Activated naive CD4-positive, alpha-beta T cell treated with anti-CD3 and anti-CD28 coated beads, Interleukin-2, amount 50 U/mL, for 24 hours (primary cell): ENCODE measurements around the gene CD226.
"Not testable (repeated sequence)": the region's sequence is repeated elsewhere in the genome, so short reads cannot be mapped to it uniquely, and the experiment has no call there.

ENCODE experiments used
- H3K27ac Mint-ChIP-seq: one replicate; pipeline ENCODE4 v1.8.0; 2021; ENCODE audit warnings: mild to moderate bottlenecking, mixed read lengths
- H3K27me3 Mint-ChIP-seq: one replicate; pipeline ENCODE4 v1.8.0; 2021; ENCODE audit warnings: mixed read lengths
- H3K36me3 Mint-ChIP-seq: one replicate; pipeline ENCODE4 v1.8.0; 2021; ENCODE audit warnings: mixed read lengths
- H3K4me1 Mint-ChIP-seq: one replicate; pipeline ENCODE4 v1.8.0; 2021; ENCODE audit warnings: mixed read lengths
- H3K4me3 Mint-ChIP-seq: one replicate; pipeline ENCODE4 v1.8.0; 2021; ENCODE audit warnings: mild to moderate bottlenecking, mixed read lengths
- H3K9me3 Mint-ChIP-seq: one replicate; pipeline ENCODE4 v1.8.0; 2021; ENCODE audit warnings: mixed read lengths

Gene CD226

GRCh38 chr18:69945220-69946114 is 2.2 kb downstream of the CD226 start:
- H3K36me3 Mint-ChIP-seq: peaks cover 36% of the 10 kb centered on the region
- H3K27ac Mint-ChIP-seq: peak overlapping the region; percentile 83
- H3K9me3 Mint-ChIP-seq: peaks cover 5% of the 10 kb centered on the region
- H3K4me3 Mint-ChIP-seq: no peak overlapping the region
- H3K4me1 Mint-ChIP-seq: no peaks in the 10 kb centered on the region
- no peaks in the 10 kb centered on the region for H3K27me3 Mint-ChIP-seq

GRCh38 chr18:69944436-69944835 is 3.2 kb downstream of the CD226 start:
- peaks cover 15% of the 10 kb centered on the region for H3K9me3 Mint-ChIP-seq
- H3K36me3 Mint-ChIP-seq: peaks cover 46% of the 10 kb centered on the region
- H3K4me1 Mint-ChIP-seq: no peaks in the 10 kb centered on the region
- peak overlapping the region; percentile 26 for H3K27ac Mint-ChIP-seq
- no peaks in the 10 kb centered on the region for H3K27me3 Mint-ChIP-seq
- H3K4me3 Mint-ChIP-seq: no peak overlapping the region

GRCh38 chr18:69943021-69943420 is 4.7 kb downstream of the CD226 start:
- peaks cover 18% of the 10 kb centered on the region for H3K9me3 Mint-ChIP-seq
- H3K4me1 Mint-ChIP-seq: no peaks in the 10 kb centered on the region
- H3K36me3 Mint-ChIP-seq: peaks cover 53% of the 10 kb centered on the region
- H3K27me3 Mint-ChIP-seq: no peaks in the 10 kb centered on the region
- H3K27ac Mint-ChIP-seq: peak overlapping the region; percentile 95
- H3K4me3 Mint-ChIP-seq: peak overlapping the region; percentile 78

- Mint-ChIP-seq H3K27me3 (no peaks in the 10 kb centered on the region), H3K9me3 (peaks cover 18% of the 10 kb centered on the region), H3K36me3 (peaks cover 55% of the 10 kb centered on the region), H3K4me1 (no peaks in the 10 kb centered on the region), H3K27ac (no peak overlapping the region), H3K4me3 (no peak overlapping the region)
Measured at GRCh38 chr18:69941183-69941582, 6.5 kb downstream of the CD226 start.

- peaks cover 18% of the 10 kb centered on the region for H3K9me3 Mint-ChIP-seq
- peak overlapping the region; percentile 67 for H3K4me3 Mint-ChIP-seq
- not testable (repeated sequence) for H3K4me1 Mint-ChIP-seq, H3K27me3 Mint-ChIP-seq
- H3K36me3 Mint-ChIP-seq: peaks cover 47% of the 10 kb centered on the region
- H3K27ac Mint-ChIP-seq: peak overlapping the region; percentile 87
Measured at GRCh38 chr18:69939812-69940211, 7.9 kb downstream of the CD226 start.

- Mint-ChIP-seq H3K9me3 (peaks cover 13% of the 10 kb centered on the region), H3K4me3 (no peak overlapping the region)
Measured at GRCh38 chr18:69936191-69936558, 11.5 kb downstream of the CD226 start.

GRCh38 chr18:69935319-69936190 is 12.1 kb downstream of the CD226 start:
- Mint-ChIP-seq H3K27me3 (no peaks in the 10 kb centered on the region), H3K9me3 (peaks cover 13% of the 10 kb centered on the region), H3K4me1 (no peaks in the 10 kb centered on the region), H3K36me3 (peaks cover 22% of the 10 kb centered on the region), H3K4me3 (no peak overlapping the region), H3K27ac (no peak overlapping the region)

More at GRCh38 chr18:69936191-69936558, 11.5 kb downstream of the CD226 start:
- Mint-ChIP-seq H3K36me3 (peaks cover 22% of the 10 kb centered on the region), H3K27me3 (no peaks in the 10 kb centered on the region), H3K4me1 (no peaks in the 10 kb centered on the region), H3K27ac (no peak overlapping the region)

- no peak overlapping the region for H3K4me3 Mint-ChIP-seq
- H3K36me3 Mint-ChIP-seq: peaks cover 22% of the 10 kb centered on the region
- peaks cover 6% of the 10 kb centered on the region for H3K9me3 Mint-ChIP-seq
- no peaks in the 10 kb centered on the region for H3K27me3 Mint-ChIP-seq
- H3K4me1 Mint-ChIP-seq: peaks cover 3% of the 10 kb centered on the region
- H3K27ac Mint-ChIP-seq: no peak overlapping the region
Measured at GRCh38 chr18:69934601-69935265, 12.9 kb downstream of the CD226 start.

GRCh38 chr18:69929041-69929774 is 18.5 kb downstream of the CD226 start:
- H3K36me3 Mint-ChIP-seq: peaks cover 24% of the 10 kb centered on the region
- no peak overlapping the region for H3K4me3 Mint-ChIP-seq
- peaks cover 26% of the 10 kb centered on the region for H3K4me1 Mint-ChIP-seq

GRCh38 chr18:69916412-69916811 is 31.3 kb downstream of the CD226 start:
- H3K36me3 Mint-ChIP-seq: peaks cover 30% of the 10 kb centered on the region
- H3K27ac Mint-ChIP-seq: no peak overlapping the region
- H3K4me1 Mint-ChIP-seq: peaks cover 62% of the 10 kb centered on the region
- H3K4me3 Mint-ChIP-seq: no peak overlapping the region
- no peaks in the 10 kb centered on the region for H3K27me3 Mint-ChIP-seq
- H3K9me3 Mint-ChIP-seq: no peaks in the 10 kb centered on the region

More at GRCh38 chr18:69929041-69929774, 18.5 kb downstream of the CD226 start:
- Mint-ChIP-seq H3K9me3 (no peaks in the 10 kb centered on the region), H3K27me3 (no peaks in the 10 kb centered on the region), H3K27ac (no peak overlapping the region)

- Mint-ChIP-seq H3K27ac (peak overlapping the region; percentile 79), H3K4me3 (no peak overlapping the region), H3K27me3 (no peaks in the 10 kb centered on the region), H3K9me3 (no peaks in the 10 kb centered on the region), H3K4me1 (peaks cover 58% of the 10 kb centered on the region), H3K36me3 (peaks cover 32% of the 10 kb centered on the region)
Measured at GRCh38 chr18:69908838-69909237, 38.8 kb downstream of the CD226 start.

GRCh38 chr18:69906765-69907164 is 40.9 kb downstream of the CD226 start:
- H3K36me3 Mint-ChIP-seq: peaks cover 34% of the 10 kb centered on the region
- H3K4me3 Mint-ChIP-seq: no peak overlapping the region
- no peaks in the 10 kb centered on the region for H3K27me3 Mint-ChIP-seq
- H3K27ac Mint-ChIP-seq: no peak overlapping the region
- peaks cover 54% of the 10 kb centered on the region for H3K4me1 Mint-ChIP-seq
- no peaks in the 10 kb centered on the region for H3K9me3 Mint-ChIP-seq

GRCh38 chr18:69900941-69901340 is 46.7 kb downstream of the CD226 start:
- peaks cover 63% of the 10 kb centered on the region for H3K4me1 Mint-ChIP-seq
- no peak overlapping the region for H3K4me3 Mint-ChIP-seq
- peaks cover 24% of the 10 kb centered on the region for H3K36me3 Mint-ChIP-seq
- no peaks in the 10 kb centered on the region for H3K27me3 Mint-ChIP-seq
- no peak overlapping the region for H3K27ac Mint-ChIP-seq
- no peaks in the 10 kb centered on the region for H3K9me3 Mint-ChIP-seq

- H3K27me3 Mint-ChIP-seq, H3K9me3 Mint-ChIP-seq: not testable (repeated sequence)
- H3K4me3 Mint-ChIP-seq: peak overlapping the region; percentile 60
- H3K27ac Mint-ChIP-seq: peak overlapping the region; percentile 24
- H3K4me1 Mint-ChIP-seq: peaks cover 64% of the 10 kb centered on the region
- peaks cover 28% of the 10 kb centered on the region for H3K36me3 Mint-ChIP-seq
Measured at GRCh38 chr18:69899154-69899923, 48.3 kb downstream of the CD226 start.
